NCI-H2107 (cell line): ENCODE measurements around the gene NKD1.

Source experiments
- DNase-seq: peaks from one replicate; lab custom pipeline; 2025; lab: John Stamatoyannopoulos, UW

Gene NKD1

DNA sequence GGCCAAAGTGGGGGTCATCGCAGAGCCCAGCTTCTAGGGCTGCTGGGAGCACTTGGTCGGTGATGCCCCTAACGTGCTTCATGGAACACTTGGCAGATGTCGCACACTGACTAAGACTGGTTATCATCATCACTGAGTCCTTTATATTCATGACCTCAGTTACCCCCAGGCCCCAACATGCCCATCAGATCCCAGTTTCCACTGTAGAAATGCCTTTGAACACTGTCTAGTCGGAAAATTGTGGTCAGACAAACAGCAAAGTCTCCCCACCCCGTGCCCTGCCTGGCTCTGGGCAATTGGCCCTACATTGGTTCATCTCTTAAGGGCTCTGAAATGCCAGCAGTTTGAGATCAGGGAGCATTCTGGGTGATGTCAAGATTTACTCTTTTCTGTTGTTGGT lies 51.3 kb downstream of the NKD1 start:
- no peak for DNase-seq

DNA sequence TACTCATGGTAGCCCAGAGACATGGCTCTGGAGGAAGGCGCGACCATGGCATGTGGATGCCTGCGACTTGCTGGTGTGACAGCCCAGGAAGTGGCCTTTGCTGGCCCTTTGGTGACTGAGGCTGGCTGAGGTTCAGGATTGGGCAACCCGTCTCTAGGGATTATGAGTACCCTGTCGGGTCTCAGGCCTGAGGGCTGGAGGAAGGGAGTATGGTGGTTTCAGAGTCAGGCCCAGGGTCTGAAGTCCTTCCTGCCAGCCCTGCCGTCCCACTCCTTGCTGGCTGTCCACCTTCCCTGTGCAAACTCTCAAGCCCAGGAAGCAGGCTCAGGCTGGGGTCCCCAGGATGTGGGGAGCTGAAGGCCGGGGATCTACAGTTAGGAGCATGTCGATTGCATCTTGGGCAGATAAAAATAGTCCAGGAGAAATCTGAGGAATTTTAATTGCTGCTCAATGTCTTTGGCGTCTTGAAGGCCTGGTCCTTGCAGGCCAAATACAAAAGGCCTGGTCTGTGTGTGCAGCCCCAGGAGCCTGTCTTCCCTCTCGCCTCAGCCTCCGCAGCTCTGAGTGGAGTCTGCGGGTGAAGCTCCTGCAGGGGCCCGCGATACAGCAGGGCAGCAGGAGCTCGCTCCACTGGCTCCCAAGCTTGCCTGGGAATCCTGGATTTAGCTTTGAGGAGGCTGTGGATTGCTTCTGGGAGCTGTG lies 52.5 kb downstream of the NKD1 start:
- no peak for DNase-seq

DNA sequence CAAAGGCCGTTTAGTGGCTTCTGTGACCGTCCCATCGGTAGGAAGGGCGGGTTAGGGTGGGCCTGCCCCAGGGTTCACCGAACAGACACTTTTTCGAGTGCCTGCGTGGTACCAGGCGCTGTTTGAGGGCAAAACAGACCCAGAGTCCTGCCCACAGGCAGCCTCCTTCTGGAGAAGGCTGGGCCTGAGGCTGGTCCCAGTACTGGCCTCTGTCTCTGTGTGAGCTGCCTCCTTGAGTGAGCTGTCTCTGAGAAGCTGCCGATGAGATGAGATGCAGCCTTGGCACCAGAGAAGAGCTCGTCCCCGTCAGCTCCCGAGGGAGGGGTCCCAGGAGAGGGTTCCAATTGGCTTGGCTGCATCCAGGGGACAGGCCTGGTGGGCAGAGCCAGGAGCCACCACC lies 53.1 kb downstream of the NKD1 start:
- DNase-seq: no peak

DNA sequence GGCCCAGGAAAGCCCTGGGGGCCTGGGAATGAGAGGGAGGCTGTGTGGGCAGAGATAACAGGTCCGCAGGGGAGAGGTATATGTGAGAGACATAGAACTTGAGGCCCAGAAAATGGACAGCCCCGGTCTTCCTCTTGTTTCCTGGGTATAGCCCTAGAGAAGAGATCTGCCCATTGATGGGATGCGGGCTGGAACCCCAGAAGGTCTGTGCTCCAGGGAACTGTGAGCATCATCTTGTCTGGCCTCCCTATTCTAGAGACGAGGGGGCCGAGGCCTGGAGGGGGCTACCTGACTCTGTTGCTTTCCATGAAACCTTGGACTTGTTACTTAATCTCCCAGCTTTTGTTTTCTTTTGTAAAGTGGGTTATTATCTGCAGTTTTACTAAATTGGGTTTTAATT lies 53.9 kb downstream of the NKD1 start:
- DNase-seq: no peak

DNA sequence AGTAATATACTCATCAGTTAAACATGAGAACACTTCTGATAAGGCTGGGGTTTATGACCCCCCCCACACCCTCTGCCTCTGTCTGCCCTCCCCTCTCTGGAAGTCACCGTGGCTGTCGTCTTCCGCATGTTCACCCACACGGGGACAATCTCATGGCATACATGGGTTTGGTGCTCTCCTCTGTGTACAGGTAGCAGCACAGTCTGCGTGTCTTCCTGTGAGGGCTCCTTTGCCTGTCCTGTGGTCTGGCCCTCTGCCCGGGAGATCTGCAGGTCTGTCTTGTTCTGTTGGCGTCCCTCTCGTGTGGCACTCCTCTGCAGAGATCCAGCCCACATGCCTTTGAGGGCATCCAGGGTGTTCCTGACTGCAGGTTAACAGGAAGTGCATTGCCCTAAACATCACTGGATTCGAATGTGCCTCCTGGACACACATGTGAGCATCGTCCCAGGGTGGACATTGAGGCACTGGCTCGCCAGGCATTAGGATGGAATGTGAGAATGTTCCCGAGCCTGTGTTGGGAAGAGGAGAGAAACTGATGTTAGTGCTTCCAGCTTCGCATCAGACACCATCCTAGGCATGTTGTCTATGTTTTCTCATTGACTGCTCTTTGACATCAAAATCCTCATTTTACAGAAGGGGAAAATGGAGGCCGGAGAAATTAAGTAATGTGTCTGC lies 54.5 kb downstream of the NKD1 start:
- no peak for DNase-seq

DNA sequence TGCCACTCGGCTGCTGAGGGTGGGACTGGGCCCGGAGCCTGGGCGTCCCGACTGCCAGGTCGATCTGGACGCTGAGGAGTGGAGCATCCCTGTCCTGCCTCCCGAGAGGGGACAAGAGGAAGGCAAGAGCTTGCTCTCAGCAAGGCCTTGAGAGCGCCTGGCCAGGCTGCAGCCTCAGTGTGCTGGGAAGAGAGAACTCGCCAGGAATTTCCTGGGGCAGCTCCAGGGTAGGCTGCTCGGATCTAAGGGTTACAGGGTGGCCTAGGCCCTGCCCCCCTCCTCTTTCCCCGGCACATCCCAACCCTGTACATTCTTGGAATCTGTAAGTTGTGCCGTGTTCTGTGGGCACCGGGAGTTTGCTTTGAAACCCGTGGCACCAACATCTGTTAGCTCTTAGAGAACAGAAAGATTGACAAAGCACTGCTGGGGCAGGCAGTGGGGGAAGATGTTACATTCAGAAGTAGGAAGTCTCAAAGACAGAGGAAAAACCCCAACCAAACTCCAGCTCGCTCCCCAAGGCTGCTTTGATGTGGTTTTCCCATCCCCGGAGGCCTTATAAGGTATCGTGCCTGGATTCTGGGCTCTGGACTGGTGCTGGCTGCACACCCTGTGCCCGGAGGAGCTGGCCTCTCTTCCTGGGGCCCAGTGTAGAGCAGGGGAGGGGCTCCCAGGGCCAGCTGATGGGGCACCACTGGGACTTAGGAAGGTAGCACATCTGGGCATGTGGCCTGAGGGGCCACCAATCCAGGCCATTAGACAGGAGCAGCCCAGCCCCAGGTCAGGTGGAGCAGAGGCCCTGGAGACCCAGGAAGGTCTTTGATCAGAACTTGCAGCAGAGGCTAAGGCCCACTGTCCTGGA lies 55.2 kb downstream of the NKD1 start:
- no peak for DNase-seq

DNA sequence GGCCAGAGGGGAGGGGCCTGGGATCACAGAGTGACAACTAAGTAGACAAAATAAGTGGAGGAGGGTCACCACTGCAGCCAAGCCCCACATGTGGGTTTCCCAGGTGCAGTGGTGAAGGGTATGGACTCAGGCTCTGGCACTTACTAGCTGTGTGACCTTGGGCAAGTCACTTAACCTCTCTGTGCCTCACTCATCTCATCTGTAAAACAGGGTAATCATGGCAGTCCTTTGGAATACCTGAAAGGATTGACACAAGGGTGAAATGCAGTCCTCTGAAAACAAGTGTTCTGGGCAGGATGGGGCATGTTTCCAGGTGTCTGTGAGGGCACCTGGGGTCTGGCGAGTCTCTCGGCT lies 55.8 kb downstream of the NKD1 start:
- DNase-seq: no peak

DNA sequence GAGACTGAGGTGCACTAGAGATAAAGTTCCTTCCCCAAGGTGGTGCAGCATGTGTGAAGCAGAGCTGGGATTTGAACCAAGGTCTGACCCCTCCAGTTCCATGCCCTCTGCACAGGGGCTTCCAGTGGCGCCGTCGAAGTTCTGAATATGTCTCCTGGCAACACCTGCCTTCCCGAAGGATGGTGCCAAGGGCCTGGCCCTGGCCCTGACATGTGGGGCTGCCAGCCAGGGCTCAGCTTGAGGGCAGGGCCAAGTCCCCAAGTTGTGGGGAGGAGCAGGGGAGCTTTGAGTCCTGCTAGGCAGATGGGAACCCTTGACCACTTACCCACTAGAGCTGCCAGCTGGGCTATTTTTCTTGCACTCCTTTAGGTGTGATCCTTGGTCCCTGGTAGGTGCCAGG lies 56.4 kb downstream of the NKD1 start:
- no peak for DNase-seq

DNA sequence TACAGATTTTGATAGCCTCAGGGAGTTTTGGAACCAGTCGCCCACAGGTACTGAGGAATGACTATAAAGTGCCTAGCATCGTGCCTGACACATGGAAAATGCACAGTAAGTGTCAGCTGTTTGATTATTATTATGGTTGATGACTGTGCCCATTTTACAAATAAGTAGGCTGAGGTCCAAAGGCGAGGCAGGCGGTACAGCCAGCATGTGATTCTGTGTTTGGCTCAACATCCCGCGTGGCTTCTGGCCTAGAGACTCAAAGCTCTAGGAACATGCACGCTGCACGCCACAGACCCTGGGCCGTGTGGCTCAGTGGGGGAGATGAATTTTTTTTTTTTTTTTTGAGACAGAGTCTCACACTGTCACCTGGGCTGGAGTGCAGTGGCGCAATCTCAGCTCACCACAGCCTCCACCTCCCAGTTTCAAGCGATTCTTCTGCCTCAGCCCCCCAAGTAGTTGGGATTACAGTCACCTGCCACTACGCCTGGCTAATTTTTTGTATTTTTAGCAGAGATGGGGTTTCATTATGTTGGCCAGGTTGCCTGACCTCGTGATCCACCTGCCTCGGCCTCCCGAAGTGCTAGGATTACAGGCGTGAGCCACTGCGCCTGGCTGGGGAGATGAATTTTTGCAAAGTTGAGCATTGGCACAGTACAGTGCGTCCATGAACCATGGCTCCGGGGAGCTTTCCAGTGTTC lies 57.7 kb downstream of the NKD1 start:
- DNase-seq: no peak

DNA sequence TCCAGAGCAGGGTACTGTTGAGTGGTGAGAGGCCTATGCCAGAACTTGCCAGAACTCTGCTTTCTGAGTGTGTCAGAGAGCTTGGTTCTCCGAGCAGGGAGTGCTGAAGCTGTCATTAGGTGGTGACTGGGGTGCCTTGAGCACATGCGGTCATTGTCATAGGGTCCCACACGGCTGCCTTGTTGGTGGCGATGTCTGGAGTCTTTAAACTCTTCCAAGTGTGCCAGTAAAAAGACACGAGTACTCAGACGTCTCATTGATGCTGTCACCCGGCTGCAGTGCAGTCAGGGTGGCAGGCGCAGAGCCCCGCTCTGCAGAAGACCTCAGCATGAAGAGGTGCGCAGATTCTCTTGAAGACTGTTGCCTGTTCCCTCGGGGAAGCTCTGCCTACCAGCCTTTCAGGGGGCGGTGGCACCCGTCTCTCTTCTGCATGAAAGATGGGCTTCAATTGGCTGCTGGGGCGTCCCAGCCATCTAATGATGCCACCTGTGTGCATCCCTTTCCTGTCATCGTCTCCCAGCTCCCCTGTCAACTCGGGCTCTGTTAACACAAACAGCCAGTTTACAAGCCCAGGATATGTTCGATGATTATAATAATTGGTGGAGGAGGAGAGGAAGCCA lies 58.3 kb downstream of the NKD1 start:
- DNase-seq: no peak

DNA sequence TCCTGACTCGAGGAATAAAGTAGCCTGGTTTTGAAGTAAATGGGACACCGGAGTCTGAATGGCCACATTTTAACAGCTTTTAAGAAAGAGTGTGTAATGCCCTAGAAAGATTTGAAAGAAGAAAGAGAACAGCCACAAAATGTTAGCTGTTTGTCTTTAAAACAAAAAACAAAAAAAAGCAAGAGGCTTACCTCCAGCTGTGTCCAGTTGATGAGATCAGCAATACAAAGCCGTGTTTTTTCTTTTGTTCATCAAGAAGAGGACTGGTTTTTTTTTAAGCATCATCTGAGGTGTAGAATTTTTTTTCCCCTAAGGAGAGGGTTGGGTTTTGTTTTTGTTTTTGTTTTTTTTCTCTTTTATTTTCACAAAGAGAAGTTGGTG lies 58.8 kb downstream of the NKD1 start:
- DNase-seq: no peak

DNA sequence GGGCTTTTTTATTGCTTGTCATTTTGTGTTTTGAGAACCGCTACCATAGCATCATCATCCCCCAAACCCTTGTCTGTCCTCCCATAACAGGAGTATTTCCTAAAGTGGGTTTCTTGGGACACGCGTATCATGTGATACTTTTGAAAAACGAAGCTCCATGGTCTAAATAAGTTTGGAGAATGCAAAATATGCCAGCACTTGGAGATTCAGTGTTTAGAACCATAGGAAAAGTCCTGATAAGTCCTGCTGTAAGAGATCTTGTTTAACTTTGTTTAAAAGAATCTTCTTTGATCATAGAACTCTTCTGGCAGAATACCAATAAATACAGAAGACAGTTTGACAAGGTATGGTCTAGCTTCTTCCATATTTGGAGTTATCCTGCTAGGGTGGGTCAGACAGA lies 59.3 kb downstream of the NKD1 start:
- DNase-seq: no peak

DNA sequence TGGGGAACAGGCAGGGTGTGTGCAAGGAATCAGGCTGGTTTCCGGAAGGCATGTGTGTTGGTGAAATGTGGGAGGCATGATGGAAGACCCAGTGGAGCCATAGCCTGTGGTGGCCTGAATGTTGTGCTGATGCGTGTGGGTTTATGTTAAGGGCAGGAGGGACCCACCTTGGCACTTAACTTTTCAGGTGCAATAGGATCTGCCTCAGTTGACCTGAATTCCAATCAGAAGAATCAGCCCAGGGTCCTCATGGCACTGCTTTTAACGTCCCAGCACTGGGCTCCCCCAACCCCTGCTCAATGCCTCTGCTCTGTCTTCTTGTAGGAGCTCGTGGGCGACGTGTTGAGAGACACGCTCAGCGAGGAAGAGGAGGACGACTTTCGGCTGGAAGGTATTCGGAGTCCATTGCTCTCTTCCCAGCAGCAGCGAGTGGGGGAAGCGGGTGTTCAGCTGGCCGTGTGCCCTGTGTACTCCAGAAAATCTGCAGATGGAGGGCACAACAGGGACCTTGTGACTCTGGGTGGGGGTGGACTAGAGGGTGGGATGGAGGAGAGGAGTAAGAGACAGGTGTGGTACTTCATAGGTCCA lies 59.9 kb downstream of the NKD1 start:
- no peak for DNase-seq

DNA sequence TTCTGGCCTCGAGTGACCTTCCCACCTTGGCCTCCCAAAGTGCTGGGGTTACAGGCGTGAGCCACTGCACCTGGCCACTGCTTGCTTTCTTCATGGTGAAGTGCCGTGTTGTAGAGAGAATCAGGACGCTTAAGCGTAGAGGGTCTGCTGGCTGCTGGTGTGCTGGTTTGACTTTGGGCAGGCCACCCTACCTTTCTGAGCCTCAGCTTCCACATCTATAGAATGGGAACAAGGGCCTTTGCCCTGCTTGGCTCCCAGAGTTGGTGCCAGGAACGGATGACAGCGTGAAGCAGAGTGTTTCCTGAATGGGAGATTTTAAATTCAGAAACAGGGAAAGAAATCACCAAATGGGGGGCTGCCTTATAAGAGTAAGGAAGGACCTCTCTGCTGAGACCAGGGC lies 60.9 kb downstream of the NKD1 start:
- DNase-seq: no peak

DNA sequence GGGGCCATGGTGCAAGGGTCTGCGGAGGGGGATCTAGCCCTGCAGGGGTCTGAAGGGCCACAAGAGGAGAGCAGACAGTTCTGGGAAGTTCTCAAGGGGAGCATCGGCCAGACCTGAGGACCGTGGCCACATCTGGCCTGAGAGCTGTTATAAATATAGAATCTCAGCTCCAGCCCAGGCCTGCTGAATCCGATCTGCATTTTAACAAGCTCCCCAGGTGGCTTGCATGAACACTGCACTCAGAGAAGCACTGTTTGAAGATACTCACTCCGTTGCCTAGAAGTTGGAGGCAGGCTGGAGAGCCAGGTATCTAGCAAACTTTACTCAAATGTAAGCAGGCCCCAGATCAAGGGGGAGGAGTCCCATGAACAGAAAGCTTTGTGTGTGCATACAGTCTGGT lies 61.3 kb downstream of the NKD1 start:
- DNase-seq: no peak

DNA sequence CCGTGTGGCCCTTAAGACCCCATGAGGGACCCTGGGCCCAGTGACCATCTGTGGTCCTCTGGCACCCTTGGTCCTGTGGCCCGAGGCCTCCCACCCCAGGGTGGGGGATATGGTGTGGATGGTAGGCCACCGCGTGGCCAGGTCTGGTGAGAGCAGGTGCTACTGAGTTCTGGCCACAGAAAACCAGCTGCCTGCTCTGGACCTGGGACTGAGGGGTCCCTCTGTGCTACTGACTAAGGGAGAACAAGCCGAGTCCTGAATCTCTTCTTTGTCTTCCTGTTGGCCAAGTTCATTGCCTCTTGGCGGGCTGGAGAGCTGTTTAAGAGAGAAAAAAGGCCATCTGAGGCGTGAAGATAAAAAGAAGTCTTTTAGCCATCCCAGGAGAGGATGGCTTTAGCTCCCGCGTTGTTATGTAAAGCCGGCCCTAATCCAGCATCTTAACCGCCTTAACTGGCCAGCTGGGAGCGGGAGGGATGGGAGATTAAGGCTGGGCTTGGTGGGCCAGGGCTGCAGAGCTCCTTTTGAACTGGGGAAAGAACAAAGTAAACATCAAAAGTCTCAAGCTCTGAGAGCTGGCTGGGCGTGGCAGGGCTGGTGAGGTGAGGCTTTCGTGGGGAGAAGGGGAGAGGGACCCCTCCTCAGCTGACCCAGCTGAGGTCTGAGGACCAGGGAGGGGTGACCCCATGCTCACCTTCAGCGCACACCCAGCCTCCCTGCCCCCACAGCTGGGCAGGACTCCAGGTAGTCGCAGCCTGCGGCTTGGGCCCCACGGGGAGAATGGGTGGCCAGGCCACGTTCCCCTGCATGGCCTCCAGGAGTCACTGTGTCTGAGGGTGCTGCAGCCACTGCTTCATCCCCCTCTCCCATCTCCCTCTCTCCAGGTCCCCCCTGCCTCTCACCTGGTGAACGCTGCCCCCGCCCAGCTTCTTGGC lies 62.4 kb downstream of the NKD1 start:
- DNase-seq: no peak

DNA sequence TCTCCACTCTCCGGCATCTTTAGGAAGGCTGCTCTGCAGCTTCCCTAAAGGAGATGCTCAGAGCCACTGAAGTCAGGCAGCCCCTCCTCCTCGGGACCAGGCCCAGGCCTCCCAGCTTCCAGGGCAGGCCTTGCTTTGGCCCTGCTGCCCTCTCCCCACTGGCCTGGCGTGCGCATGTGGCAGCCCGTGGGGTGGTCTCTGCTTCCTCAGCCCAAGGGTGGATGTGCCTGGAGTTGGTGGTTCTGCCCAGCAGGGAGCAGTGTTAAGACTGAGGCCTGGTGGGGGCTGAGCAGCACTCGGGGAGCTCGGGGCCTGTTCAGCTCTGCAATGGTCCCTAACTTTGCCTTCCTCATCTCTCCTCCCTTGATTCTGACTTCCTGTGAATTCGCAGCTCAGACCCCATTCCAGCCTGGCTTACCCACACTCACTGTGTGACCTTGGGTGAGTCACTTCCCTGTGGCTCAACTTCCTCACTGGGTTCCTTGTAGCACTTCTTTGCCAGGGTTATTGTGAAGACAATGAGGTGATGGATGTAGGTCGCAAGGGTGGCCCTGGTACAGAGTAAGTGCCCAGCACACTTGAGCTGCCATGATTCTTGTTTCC lies 63.2 kb downstream of the NKD1 start:
- DNase-seq: no peak

DNA sequence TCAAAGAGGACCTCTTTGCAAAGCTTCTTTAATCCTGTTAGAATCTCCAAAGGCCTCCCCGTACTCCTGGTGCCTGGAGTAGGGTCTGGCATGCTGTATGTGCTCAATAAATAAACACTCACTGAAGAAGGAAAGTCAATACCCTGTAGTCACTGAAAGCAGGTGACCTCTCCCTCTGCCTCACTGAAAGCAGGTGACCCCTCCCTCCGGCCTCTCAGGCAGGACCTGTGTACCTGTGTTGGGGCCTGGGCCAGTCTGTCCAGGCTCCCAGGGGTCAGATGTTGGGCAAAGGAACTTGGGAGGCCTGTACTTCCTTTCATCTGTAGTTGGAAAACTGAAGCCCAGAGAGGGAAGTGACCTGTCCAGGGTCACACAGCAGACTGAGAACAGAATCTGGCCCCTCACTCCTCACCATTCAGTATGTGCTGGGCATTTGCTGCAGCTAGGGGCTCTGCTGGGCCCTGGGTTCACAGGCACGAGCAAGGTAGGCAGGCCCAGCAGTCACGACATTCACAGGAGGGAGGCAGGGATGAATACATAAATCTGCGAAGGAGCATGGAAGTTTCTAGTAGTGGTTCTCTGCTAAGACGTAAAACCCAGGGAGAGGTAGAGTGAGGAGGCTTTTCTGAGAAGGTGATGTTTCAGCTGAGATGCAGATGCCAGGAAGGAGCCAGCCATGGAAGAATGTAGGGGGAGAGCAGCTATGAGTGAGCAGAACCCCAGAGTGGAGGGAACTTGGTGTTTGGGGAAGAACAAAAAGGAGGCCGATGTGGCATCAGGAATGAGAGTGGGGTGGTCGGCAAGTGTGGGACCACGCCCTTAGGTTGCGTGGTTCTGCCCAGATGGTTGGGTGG lies 64.0 kb downstream of the NKD1 start:
- no peak for DNase-seq

DNA sequence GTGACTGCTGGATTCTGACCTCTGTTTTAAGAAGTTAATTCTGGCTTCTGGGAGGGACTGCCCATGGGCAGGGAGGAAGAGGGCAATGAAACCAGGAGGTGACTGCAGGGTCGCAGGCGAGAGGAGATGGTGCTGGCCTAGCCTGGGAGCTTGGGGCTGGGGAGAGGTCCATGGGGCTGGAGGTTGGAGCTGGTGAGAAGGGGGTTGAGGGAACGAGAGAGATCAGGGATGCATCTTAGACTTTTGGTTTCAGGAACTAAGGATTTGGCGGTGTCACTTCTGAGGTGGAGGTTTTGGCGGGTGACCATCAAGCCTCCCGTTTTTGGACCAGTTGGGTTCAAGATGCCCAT lies 64.6 kb downstream of the NKD1 start:
- no peak for DNase-seq
